ENCODE data around the gene FUT9. TPM values are rescaled to one million over a fixed set of nuclear protein-coding genes. Genes with fewer than 3 reads are reported as not detected.

The FUT9 gene
- polyA plus RNA-seq, 3 donors, result not detected

DNA sequence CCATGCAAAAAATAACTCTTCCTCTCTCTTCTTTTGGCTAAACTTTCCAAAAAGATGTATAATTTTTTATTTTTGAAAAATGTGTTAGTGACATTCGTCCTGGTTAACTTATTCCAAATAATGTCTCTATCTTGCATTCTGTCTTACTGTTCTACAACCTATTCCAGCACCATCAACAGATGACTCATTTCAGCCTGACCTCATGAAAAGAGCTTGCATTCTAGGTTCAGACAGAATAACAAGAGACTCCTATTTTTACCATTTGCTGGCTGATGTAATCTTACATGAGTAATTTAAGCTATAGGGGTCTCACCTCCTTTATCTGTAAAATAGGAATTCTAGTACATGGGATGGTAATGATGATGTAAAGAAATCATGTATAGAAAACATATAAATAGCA lies 109.0 kb downstream of the FUT9 start:
- H3K9me3 Mint-ChIP-seq, result peaks cover 0 to 3% (median 0%) of the 10 kb centered on the region in 7 donors
- no peak for DNase-seq
- no peaks in the 10 kb centered on the region for H3K4me1 Mint-ChIP-seq
- H3K36me3 Mint-ChIP-seq, result no peaks in the 10 kb centered on the region
- H3K27ac Mint-ChIP-seq, result no peak overlapping the region
- Histone ChIP-seq H2AFZ (ENCODE audit: insufficient read depth, low read depth, low read length, poor library complexity, severe bottlenecking) (no peak overlapping the region), H3K9ac (ENCODE audit: insufficient read depth, low read length, poor library complexity, severe bottlenecking) (no peak overlapping the region), H3K4me1 (ENCODE audit: control insufficient read depth in 1 of 2, insufficient read depth in 2 of 2, low read length in 2 of 2) (no peaks in the 10 kb centered on the region), H4K20me1 (ENCODE audit: insufficient read depth, low read length) (no peaks in the 10 kb centered on the region), H3K9me3 (replicated peaks in 1 of 2; ENCODE audit: control insufficient read depth in 1 of 2, insufficient read depth in 1 of 2, low read length in 2 of 2) (peaks cover 0 to 3% of the 10 kb centered on the region in 2 donors), H3K4me3 (replicated peaks in 1 of 3; ENCODE audit: low read depth in 2 of 3, low read length in 3 of 3) (no peak overlapping the region), H3K27ac (ENCODE audit: low read depth in 1 of 2, low read length in 2 of 2) (no peak overlapping the region), H3K27me3 (ENCODE audit: control insufficient read depth in 2 of 2, insufficient read depth in 2 of 2, low read length in 2 of 2) (no peaks in the 10 kb centered on the region), H3K36me3 (replicated peaks in 1 of 2; ENCODE audit: control insufficient read depth in 1 of 2, insufficient read depth in 2 of 2, low read length in 2 of 2) (no peaks in the 10 kb centered on the region), H3K4me2 (replicated peaks; ENCODE audit: extremely low read depth, low read length, poor library complexity, severe bottlenecking) (no peak overlapping the region), H3K79me2 (ENCODE audit: insufficient read depth, low read length) (no peaks in the 10 kb centered on the region)
- no peak overlapping the region for H3K4me3 Mint-ChIP-seq
- TF ChIP-seq, protein P1, sequence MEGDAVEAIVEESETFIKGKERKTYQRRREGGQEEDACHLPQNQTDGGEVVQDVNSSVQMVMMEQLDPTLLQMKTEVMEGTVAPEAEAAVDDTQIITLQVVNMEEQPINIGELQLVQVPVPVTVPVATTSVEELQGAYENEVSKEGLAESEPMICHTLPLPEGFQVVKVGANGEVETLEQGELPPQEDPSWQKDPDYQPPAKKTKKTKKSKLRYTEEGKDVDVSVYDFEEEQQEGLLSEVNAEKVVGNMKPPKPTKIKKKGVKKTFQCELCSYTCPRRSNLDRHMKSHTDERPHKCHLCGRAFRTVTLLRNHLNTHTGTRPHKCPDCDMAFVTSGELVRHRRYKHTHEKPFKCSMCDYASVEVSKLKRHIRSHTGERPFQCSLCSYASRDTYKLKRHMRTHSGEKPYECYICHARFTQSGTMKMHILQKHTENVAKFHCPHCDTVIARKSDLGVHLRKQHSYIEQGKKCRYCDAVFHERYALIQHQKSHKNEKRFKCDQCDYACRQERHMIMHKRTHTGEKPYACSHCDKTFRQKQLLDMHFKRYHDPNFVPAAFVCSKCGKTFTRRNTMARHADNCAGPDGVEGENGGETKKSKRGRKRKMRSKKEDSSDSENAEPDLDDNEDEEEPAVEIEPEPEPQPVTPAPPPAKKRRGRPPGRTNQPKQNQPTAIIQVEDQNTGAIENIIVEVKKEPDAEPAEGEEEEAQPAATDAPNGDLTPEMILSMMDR (IDR thresholded peaks at IDR 0.05), result no peak
- intact Hi-C loops (cut with micrococcal nuclease), result no loop called here
- no peaks in the 10 kb centered on the region for H3K27me3 Mint-ChIP-seq (ENCODE audit: low read depth in 3 of 3)
- WGBS (ENCODE audit: insufficient coverage), result no CpG with 5 or more reads among the region's 1 CpG

DNA sequence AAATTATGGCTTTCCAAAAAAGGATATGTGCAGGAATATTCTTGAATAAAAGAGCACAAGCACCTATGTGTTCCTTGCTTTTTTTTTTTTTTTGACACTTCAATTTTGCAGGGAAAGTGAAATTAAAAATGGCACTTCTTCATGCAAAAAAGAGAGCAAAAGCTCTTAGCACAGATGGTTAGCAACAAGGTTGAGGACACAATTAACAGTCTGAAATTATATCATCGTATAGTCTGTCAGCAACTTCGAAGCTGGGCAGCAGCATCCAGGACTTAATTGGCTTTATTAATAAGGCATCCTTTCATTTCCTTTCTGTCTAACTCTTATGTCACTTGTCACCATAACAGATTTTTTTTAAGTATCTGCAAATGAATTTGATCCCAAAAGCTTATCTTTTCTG lies 122.6 kb downstream of the FUT9 start:
- no peak for DNase-seq
- WGBS (ENCODE audit: insufficient coverage), result 100% methylated on average over 2 of the region's 2 CpGs
- no peaks in the 10 kb centered on the region for H3K4me1 ChIP-seq (ENCODE audit: control insufficient read depth in 1 of 2, insufficient read depth in 2 of 2, low read length in 2 of 2)
- no peak overlapping the region for H3K9ac ChIP-seq (ENCODE audit: insufficient read depth, low read length, poor library complexity, severe bottlenecking)
- Mint-ChIP-seq H3K36me3 (no peaks in the 10 kb centered on the region), H3K4me1 (no peaks in the 10 kb centered on the region), H3K27ac (no peak overlapping the region), H3K27me3 (ENCODE audit: low read depth in 3 of 3) (peaks cover 0 to 2% (median 0%) of the 10 kb centered on the region in 3 donors), H3K4me3 (no peak overlapping the region), H3K9me3 (peaks cover 0 to 6% (median 2%) of the 10 kb centered on the region in 7 donors)
- no peaks in the 10 kb centered on the region for H3K79me2 ChIP-seq (ENCODE audit: insufficient read depth, low read length)
- TF ChIP-seq, protein P1 (IDR thresholded peaks at IDR 0.05), result no peak
- H3K36me3 ChIP-seq (replicated peaks in 1 of 2; ENCODE audit: control insufficient read depth in 1 of 2, insufficient read depth in 2 of 2, low read length in 2 of 2), result no peaks in the 10 kb centered on the region
- H3K27ac ChIP-seq (ENCODE audit: low read depth in 1 of 2, low read length in 2 of 2), result no peak overlapping the region
- H3K4me3 ChIP-seq (replicated peaks in 1 of 3; ENCODE audit: low read depth in 2 of 3, low read length in 3 of 3), result no peak overlapping the region
- H3K4me2 ChIP-seq (replicated peaks; ENCODE audit: extremely low read depth, low read length, poor library complexity, severe bottlenecking), result no peak overlapping the region
- H3K9me3 ChIP-seq (replicated peaks in 1 of 2; ENCODE audit: control insufficient read depth in 1 of 2, insufficient read depth in 1 of 2, low read length in 2 of 2), result peaks cover 3 to 8% of the 10 kb centered on the region in 2 donors
- H3K27me3 ChIP-seq (ENCODE audit: control insufficient read depth in 2 of 2, insufficient read depth in 2 of 2, low read length in 2 of 2), result no peaks in the 10 kb centered on the region
- H4K20me1 ChIP-seq (ENCODE audit: insufficient read depth, low read length), result no peaks in the 10 kb centered on the region
- no peak overlapping the region for H2AFZ ChIP-seq (ENCODE audit: insufficient read depth, low read depth, low read length, poor library complexity, severe bottlenecking)
- intact Hi-C loops (cut with micrococcal nuclease), result no loop called here

Data from CD14-positive monocyte (primary cell).